IMR-90 (cell line): ENCODE results near the gene IL22RA1. TPM values are rescaled to one million over a fixed set of nuclear protein-coding genes. Genes with fewer than 3 reads are reported as not detected.

ENCODE experiments used
- ATAC-seq: fragments of 200-7000 bp; cut with Tn5 transposase; 2 replicates; pipeline ENCODE4 v1.9.1; 2020; ENCODE audit warnings: low read depth, mild to moderate bottlenecking, moderate library complexity
- BruUV-seq: library from RNA; stranded (reverse); fragments of 400-500 nt; replicated peaks from 2 replicates; lab custom pipeline; 2021; lab: Mats Ljungman, UMichigan
- CTCF ChIA-PET: fragments of 300-600 bp; formaldehyde crosslinking; extraction: SDS; loops from one replicate; lab custom pipeline; 2021; ENCODE audit warnings: antibody characterized with exemption; lab: Yijun Ruan, JAX
- POLR2A ChIA-PET: fragments of 300-600 bp; sonication (Branson Sonifier 250); formaldehyde crosslinking; loops from one replicate; lab custom pipeline; 2022; ENCODE audit warnings: antibody characterized with exemption; ENCODE audit not compliant: unreplicated experiment; lab: Charles Lee
- DNase-seq: peaks from one replicate; pipeline ENCODE4 v3.0.0; 2013
- H2AFZ ChIP-seq: replicated peaks from 2 replicates; pipeline ENCODE3; 2013; ENCODE audit warnings: low read length, mild to moderate bottlenecking; ENCODE audit not compliant: poor library complexity
- H2AK5ac ChIP-seq: 2 replicates; pipeline ENCODE4 v1.6.1; 2013; ENCODE audit warnings: low read depth, low read length, inconsistent platforms
- H2AK9ac ChIP-seq: replicated peaks from 2 replicates; pipeline ENCODE3; 2013; ENCODE audit warnings: mild to moderate bottlenecking, low read depth, low read length, moderate library complexity; ENCODE audit not compliant: poor library complexity
- H2BK120ac ChIP-seq: 2 replicates; pipeline ENCODE4 v1.6.1; 2013; ENCODE audit warnings: low read depth, low read length, inconsistent platforms
- H2BK15ac ChIP-seq: 3 replicates; pipeline ENCODE4 v1.6.1; 2013; ENCODE audit warnings: low read depth, low read length, inconsistent platforms
- H2BK20ac ChIP-seq: 2 replicates; pipeline ENCODE4 v1.6.1; 2013; ENCODE audit warnings: low read depth, mild to moderate bottlenecking, inconsistent platforms, low read length, moderate library complexity
- H2BK5ac ChIP-seq: 2 replicates; pipeline ENCODE4 v1.6.1; 2013; ENCODE audit warnings: mild to moderate bottlenecking, low read depth, low read length, inconsistent platforms; ENCODE audit not compliant: poor library complexity, severe bottlenecking
- H3K14ac ChIP-seq: replicated peaks from 2 replicates; pipeline ENCODE4 v1.6.1; 2013; ENCODE audit warnings: low read depth, low read length, inconsistent platforms
- H3K18ac ChIP-seq: 2 replicates; pipeline ENCODE4 v1.6.1; 2013; ENCODE audit warnings: low read depth, low read length, control low read depth
- H3K23ac ChIP-seq: 2 replicates; pipeline ENCODE4 v1.6.1; 2013; ENCODE audit warnings: low read depth, low read length, inconsistent platforms
- H3K27ac ChIP-seq: 2 replicates; pipeline ENCODE4 v1.5.1; 2013; ENCODE audit warnings: mild to moderate bottlenecking, control low read depth, low read length; ENCODE audit not compliant: insufficient read depth
- H3K27me3 ChIP-seq: 2 replicates; pipeline ENCODE4 v1.6.1; 2013; ENCODE audit warnings: low read length; ENCODE audit not compliant: control insufficient read depth, insufficient read depth
- H3K36me3 ChIP-seq: 2 replicates; pipeline ENCODE4 v1.6.1; 2013; ENCODE audit warnings: low read length, mixed read lengths; ENCODE audit not compliant: control insufficient read depth, insufficient read depth
- H3K4ac ChIP-seq: 2 replicates; pipeline ENCODE4 v1.6.1; 2013; ENCODE audit warnings: low read depth, low read length, inconsistent platforms
- H3K4me1 ChIP-seq: 2 replicates; pipeline ENCODE4 v1.6.1; 2013; ENCODE audit warnings: low read length, mixed read lengths; ENCODE audit not compliant: control insufficient read depth, insufficient read depth
- H3K4me2 ChIP-seq: 2 replicates; pipeline ENCODE4 v1.6.1; 2013; ENCODE audit warnings: low read depth, mild to moderate bottlenecking, control low read depth, low read length, moderate library complexity
- H3K4me3 ChIP-seq: 2 replicates; pipeline ENCODE4 v1.5.1; 2013; ENCODE audit warnings: low read depth, mild to moderate bottlenecking, control low read depth, low read length, moderate library complexity; ENCODE audit not compliant: insufficient read depth
- H3K56ac ChIP-seq: 2 replicates; pipeline ENCODE4 v1.6.1; 2013; ENCODE audit warnings: low read length, inconsistent platforms; ENCODE audit not compliant: insufficient read depth; ENCODE audit errors: extremely low read depth
- H3K79me1 ChIP-seq, 2 experiments: 2 replicates each; pipeline ENCODE4 v1.6.1; 2013; ENCODE audit warnings: low read length in 2 of 2, inconsistent platforms in 1 of 2, low read depth in 1 of 2
- H3K9ac ChIP-seq: 2 replicates; pipeline ENCODE4 v1.6.1; 2013; ENCODE audit warnings: low read depth, low read length, control low read depth
- H3K9me1 ChIP-seq: 2 replicates; pipeline ENCODE4 v1.6.1; 2013; ENCODE audit warnings: low read length, inconsistent platforms; ENCODE audit not compliant: insufficient read depth
- H3K9me3 ChIP-seq: 2 replicates; pipeline ENCODE4 v1.6.1; 2013; ENCODE audit warnings: low read length; ENCODE audit not compliant: control insufficient read depth, insufficient read depth
- H4K20me1 ChIP-seq: 2 replicates; pipeline ENCODE4 v1.6.1; 2013; ENCODE audit warnings: low read length, inconsistent platforms; ENCODE audit not compliant: insufficient read depth
- H4K5ac ChIP-seq: 2 replicates; pipeline ENCODE4 v1.6.1; 2013; ENCODE audit warnings: mild to moderate bottlenecking, low read depth, low read length, control low read depth
- H4K8ac ChIP-seq, 2 experiments: 2 replicates each; pipeline ENCODE4 v1.6.1; 2013; ENCODE audit warnings: low read depth in 2 of 2, low read length in 2 of 2, control low read depth in 1 of 2, inconsistent platforms in 1 of 2
- H4K91ac ChIP-seq: 2 replicates; pipeline ENCODE4 v1.6.1; 2013; ENCODE audit warnings: low read depth, low read length, inconsistent platforms; ENCODE audit not compliant: insufficient read depth
- BHLHE40 ChIP-seq: fragments of 150-350 bp; IDR thresholded peaks from 2 replicates; pipeline ENCODE4 v1.6.1; 2016; ENCODE audit warnings: mild to moderate bottlenecking, low read depth, low read length
- CEBPB ChIP-seq: IDR thresholded peaks from 2 replicates; pipeline ENCODE4 v1.6.1; 2012; ENCODE audit warnings: low read depth, low read length, improper control_type of control experiment
- CHD1 ChIP-seq: IDR thresholded peaks from 2 replicates; pipeline ENCODE4 v1.6.1; 2012; ENCODE audit warnings: low read depth, low read length, improper control_type of control experiment
- FOS ChIP-seq: fragments of 150-350 bp; IDR thresholded peaks from 2 replicates; pipeline ENCODE4 v1.6.1; 2016; ENCODE audit warnings: low read depth, low read length
- MAFK ChIP-seq: IDR thresholded peaks from 2 replicates; pipeline ENCODE4 v1.6.1; 2012; ENCODE audit warnings: low read depth, low read length, improper control_type of control experiment
- MAZ ChIP-seq: IDR thresholded peaks from 2 replicates; pipeline ENCODE4 v1.6.1; 2012; ENCODE audit warnings: low read depth, mild to moderate bottlenecking, low read length, improper control_type of control experiment, moderate library complexity, borderline replicate concordance
- MXI1 ChIP-seq: IDR thresholded peaks from 2 replicates; pipeline ENCODE4 v1.6.1; 2012; ENCODE audit warnings: low read depth, mild to moderate bottlenecking, low read length, moderate library complexity, borderline replicate concordance
- NFE2L2 ChIP-seq: fragments of 150-350 bp; IDR thresholded peaks from 2 replicates; pipeline ENCODE4 v1.6.1; 2016; ENCODE audit warnings: low read depth, mild to moderate bottlenecking, low read length
- POLR2A ChIP-seq: IDR thresholded peaks from 2 replicates; pipeline ENCODE4 v1.6.1; 2012; ENCODE audit warnings: mild to moderate bottlenecking, low read depth, low read length
- RAD21 ChIP-seq: IDR thresholded peaks from 2 replicates; pipeline ENCODE4 v1.6.1; 2012; ENCODE audit warnings: low read length, improper control_type of control experiment
- RCOR1 ChIP-seq: IDR thresholded peaks from 2 replicates; pipeline ENCODE4 v1.6.1; 2012; ENCODE audit warnings: mild to moderate bottlenecking, low read length, improper control_type of control experiment; ENCODE audit not compliant: insufficient replicate concordance
- RFX5 ChIP-seq: IDR thresholded peaks from 2 replicates; pipeline ENCODE4 v1.8.0; 2012; ENCODE audit warnings: low read depth, mild to moderate bottlenecking, low read length, moderate library complexity
- SMC3 ChIP-seq: fragments of 150-350 bp; IDR thresholded peaks from 2 replicates; pipeline ENCODE4 v1.6.1; 2016; ENCODE audit warnings: low read depth, mild to moderate bottlenecking, antibody characterized with exemption, low read length, moderate library complexity
- USF2 ChIP-seq: fragments of 150-350 bp; IDR thresholded peaks from 2 replicates; pipeline ENCODE4 v1.6.1; 2017; ENCODE audit warnings: mild to moderate bottlenecking, antibody characterized with exemption, low read length, low read depth
- WGBS, 2 experiments: methylation state at CpG; one replicate each; pipeline versions ENCODE4 v1.1.5 to v1.1.7; 2013; ENCODE audit warnings: missing lambda C conversion rate in 2 of 2; ENCODE audit not compliant: insufficient read length in 1 of 2; ENCODE audit errors: extremely low coverage in 2 of 2; 5-methylcytosine and 5-hydroxymethylcytosine counted together
- dilution Hi-C: fragments of 300-500 bp; cut with HindIII; formaldehyde crosslinking; loops from one replicate; pipeline ENCODE4 v1.14.3; 2018; ENCODE audit warnings: low sequenced_read_pairs; ENCODE audit not compliant: unreplicated experiment
- in situ Hi-C: fragments of 300-500 bp; cut with MboI; formaldehyde crosslinking; loops from 3 replicates; pipeline ENCODE4 v1.14.3; 2019; ENCODE audit warnings: low sequenced_read_pairs, inconsistent platforms, mixed read lengths
- intact Hi-C: fragments of 100-400 bp; cut with micrococcal nuclease; formaldehyde crosslinking; loops from 2 replicates; pipeline ENCODE4 v1.10.0; 2022
- polyA plus RNA-seq, 3 experiments: library from polyadenylated mRNA; depleted of rRNA; stranded (reverse); fragments of >200 nt; gene quantifications; 2 replicates each; pipeline ENCODE4 v1.2.3, GENCODE V29; 2012; ENCODE audit warnings: low replicate concordance in 1 of 3
- total RNA-seq: library from RNA; depleted of rRNA; stranded (reverse); fragments of >200 nt; gene quantifications from 2 replicates; pipeline ENCODE4 v1.2.3, GENCODE V29; 2012
- TF ChIP-seq, protein P1 (sequence below): fragments of 150-350 bp; IDR thresholded peaks from 2 replicates; pipeline ENCODE4 v1.6.1; 2016; ENCODE audit warnings: low read depth, mild to moderate bottlenecking, low read length, moderate library complexity, borderline replicate concordance
- TF ChIP-seq, protein P2 (sequence below): conservative IDR thresholded peaks from 2 replicates; pipeline ENCODE4 v1.5.1; 2012; ENCODE audit warnings: mild to moderate bottlenecking, low read depth, low read length, improper control_type of control experiment

The IL22RA1 gene
- total and polyA plus RNA-seq, 2 of the 4 experiments (the other 2 are of a cell fraction), result not detected

- H2BK20ac ChIP-seq, result no peak overlapping the region
- H3K4me2 ChIP-seq, result no peak overlapping the region
- POLR2A ChIA-PET, result no interaction called here
- H3K56ac ChIP-seq, result no peak overlapping the region
- ATAC-seq (no peak), DNase-seq (no peak)
- no peak overlapping the region for H3K14ac ChIP-seq
- intact Hi-C loops, result no loop called here
- no peaks in the 10 kb centered on the region; the same call in 1 of the 2 replicates for H3K9me3 ChIP-seq
- H3K79me1 ChIP-seq, result no peaks in the 10 kb centered on the region
- H4K8ac ChIP-seq, result no peak overlapping the region
- TF ChIP-seq SMC3, result no peak
- TF ChIP-seq RCOR1, result no peak
- TF ChIP-seq FOS, result no peak
- TF ChIP-seq CEBPB, result no peak
- TF ChIP-seq CHD1, result no peak
- TF ChIP-seq USF2, result no peak
- TF ChIP-seq RAD21, result no peak
- TF ChIP-seq, protein P1, sequence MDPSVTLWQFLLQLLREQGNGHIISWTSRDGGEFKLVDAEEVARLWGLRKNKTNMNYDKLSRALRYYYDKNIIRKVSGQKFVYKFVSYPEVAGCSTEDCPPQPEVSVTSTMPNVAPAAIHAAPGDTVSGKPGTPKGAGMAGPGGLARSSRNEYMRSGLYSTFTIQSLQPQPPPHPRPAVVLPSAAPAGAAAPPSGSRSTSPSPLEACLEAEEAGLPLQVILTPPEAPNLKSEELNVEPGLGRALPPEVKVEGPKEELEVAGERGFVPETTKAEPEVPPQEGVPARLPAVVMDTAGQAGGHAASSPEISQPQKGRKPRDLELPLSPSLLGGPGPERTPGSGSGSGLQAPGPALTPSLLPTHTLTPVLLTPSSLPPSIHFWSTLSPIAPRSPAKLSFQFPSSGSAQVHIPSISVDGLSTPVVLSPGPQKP, result no peak
- TF ChIP-seq, protein P2, sequence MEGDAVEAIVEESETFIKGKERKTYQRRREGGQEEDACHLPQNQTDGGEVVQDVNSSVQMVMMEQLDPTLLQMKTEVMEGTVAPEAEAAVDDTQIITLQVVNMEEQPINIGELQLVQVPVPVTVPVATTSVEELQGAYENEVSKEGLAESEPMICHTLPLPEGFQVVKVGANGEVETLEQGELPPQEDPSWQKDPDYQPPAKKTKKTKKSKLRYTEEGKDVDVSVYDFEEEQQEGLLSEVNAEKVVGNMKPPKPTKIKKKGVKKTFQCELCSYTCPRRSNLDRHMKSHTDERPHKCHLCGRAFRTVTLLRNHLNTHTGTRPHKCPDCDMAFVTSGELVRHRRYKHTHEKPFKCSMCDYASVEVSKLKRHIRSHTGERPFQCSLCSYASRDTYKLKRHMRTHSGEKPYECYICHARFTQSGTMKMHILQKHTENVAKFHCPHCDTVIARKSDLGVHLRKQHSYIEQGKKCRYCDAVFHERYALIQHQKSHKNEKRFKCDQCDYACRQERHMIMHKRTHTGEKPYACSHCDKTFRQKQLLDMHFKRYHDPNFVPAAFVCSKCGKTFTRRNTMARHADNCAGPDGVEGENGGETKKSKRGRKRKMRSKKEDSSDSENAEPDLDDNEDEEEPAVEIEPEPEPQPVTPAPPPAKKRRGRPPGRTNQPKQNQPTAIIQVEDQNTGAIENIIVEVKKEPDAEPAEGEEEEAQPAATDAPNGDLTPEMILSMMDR, result no peak
- TF ChIP-seq NFE2L2, result no peak
- TF ChIP-seq MXI1, result no peak
- no peak for TF ChIP-seq BHLHE40
- no peak for TF ChIP-seq RFX5
- no peak for TF ChIP-seq MAZ
- TF ChIP-seq MAFK, result no peak
- no peak for TF ChIP-seq POLR2A
- no peak overlapping the region for H3K23ac ChIP-seq
- no peaks in the 10 kb centered on the region for H3K9me1 ChIP-seq
- H3K27ac ChIP-seq, result no peak overlapping the region
- H2BK120ac ChIP-seq, result no peak overlapping the region
- H2AK5ac ChIP-seq, result no peak overlapping the region
- in situ Hi-C loops, result no loop called here
- H3K27me3 ChIP-seq, result peaks cover 40% of the 10 kb centered on the region
- no peaks in the 10 kb centered on the region for H4K20me1 ChIP-seq
- no peak overlapping the region for H4K5ac ChIP-seq
- H3K36me3 ChIP-seq, result no peaks in the 10 kb centered on the region
- dilution Hi-C loops, result no loop called here
- CTCF ChIA-PET, result interaction anchor here (1.2 kb wide), 1 partner anchor 11 kb away, joined by 4 read pairs; no protein-coding TSS in a partner anchor
- H2BK5ac ChIP-seq, result no peak overlapping the region
- H2AK9ac ChIP-seq, result no peak overlapping the region
- H3K18ac ChIP-seq, result no peak overlapping the region
- H4K91ac ChIP-seq, result no peak overlapping the region
- H3K4ac ChIP-seq, result no peak overlapping the region
- no peak overlapping the region for H2BK15ac ChIP-seq
- H2AFZ ChIP-seq, result no peak overlapping the region
- no peak overlapping the region for H3K9ac ChIP-seq
- H3K4me3 ChIP-seq, result no peak overlapping the region
- no TSS peak for BruUV-seq
- H3K4me1 ChIP-seq, result no peaks in the 10 kb centered on the region
- no CpG with 5 or more reads among the region's 10 CpGs for WGBS, 2 experiments
Observed at GRCh38 chr1:24179251-24179840, 36.4 kb upstream of the IL22RA1 start.
